C4-2B (cell line): ENCODE measurements around the gene MCF2L2.

ENCODE experiments used
- ZFX ChIP-seq: fragments of 450-650 bp; IDR thresholded peaks from 2 replicates; pipeline ENCODE4 v1.6.1; 2017
- TF ChIP-seq, protein P1 (sequence below): fragments of 450-650 bp; conservative IDR thresholded peaks from 2 replicates; pipeline ENCODE4 v1.5.1; 2017; ENCODE audit warnings: mild to moderate bottlenecking

DNA sequence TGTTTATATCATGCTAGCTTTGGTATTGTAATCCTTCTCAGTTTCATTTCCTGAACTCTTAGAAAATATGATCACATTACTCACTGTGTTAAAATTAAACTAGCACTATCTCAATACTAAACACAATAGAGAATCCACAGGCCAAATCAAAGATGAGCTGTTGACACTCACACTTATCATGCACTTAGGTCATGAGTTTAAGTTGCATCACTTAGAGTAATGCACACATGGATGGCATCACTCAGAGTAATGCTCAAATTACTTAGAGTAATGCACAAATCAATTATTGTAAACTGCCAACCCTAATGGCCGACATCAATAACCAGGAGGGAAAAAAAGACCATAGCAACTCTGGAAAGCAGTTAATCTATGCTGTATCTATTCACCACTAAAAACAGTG is 40.0 kb upstream of the MCF2L2 start:
- TF ChIP-seq, protein P1, sequence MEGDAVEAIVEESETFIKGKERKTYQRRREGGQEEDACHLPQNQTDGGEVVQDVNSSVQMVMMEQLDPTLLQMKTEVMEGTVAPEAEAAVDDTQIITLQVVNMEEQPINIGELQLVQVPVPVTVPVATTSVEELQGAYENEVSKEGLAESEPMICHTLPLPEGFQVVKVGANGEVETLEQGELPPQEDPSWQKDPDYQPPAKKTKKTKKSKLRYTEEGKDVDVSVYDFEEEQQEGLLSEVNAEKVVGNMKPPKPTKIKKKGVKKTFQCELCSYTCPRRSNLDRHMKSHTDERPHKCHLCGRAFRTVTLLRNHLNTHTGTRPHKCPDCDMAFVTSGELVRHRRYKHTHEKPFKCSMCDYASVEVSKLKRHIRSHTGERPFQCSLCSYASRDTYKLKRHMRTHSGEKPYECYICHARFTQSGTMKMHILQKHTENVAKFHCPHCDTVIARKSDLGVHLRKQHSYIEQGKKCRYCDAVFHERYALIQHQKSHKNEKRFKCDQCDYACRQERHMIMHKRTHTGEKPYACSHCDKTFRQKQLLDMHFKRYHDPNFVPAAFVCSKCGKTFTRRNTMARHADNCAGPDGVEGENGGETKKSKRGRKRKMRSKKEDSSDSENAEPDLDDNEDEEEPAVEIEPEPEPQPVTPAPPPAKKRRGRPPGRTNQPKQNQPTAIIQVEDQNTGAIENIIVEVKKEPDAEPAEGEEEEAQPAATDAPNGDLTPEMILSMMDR: no peak
- no peak for TF ChIP-seq ZFX
